Transverse colon (tissue), 4 donors: ENCODE measurements around the gene WIZ.

Experiments used
- EP300 ChIP-seq: sonication (generic); formaldehyde crosslinking; IDR thresholded peaks from one replicate; pipeline ENCODE4 v1.6.1; 2017; ENCODE audit warnings: antibody characterized with exemption, low read depth
- POLR2AphosphoS5 ChIP-seq, 3 donors: sonication (generic); formaldehyde crosslinking; IDR thresholded peaks; one replicate each; pipeline ENCODE4 v1.6.1; 2016; ENCODE audit warnings: antibody characterized with exemption in 3 of 3
- TF ChIP-seq, protein P1 (sequence below), 5 experiments: fragments of 200-600 bp in 3 of 5; fragments of 450-650 bp in 2 of 5; sonication (generic) in 3 of 5; IDR thresholded peaks; 1 replicate in 2 of 5; 2 replicates in 3 of 5; pipeline ENCODE4 v1.5.1; 2016 to 2017; ENCODE audit warnings: antibody characterized with exemption in 5 of 5, inconsistent platforms in 3 of 5, mild to moderate bottlenecking in 2 of 5, moderate library complexity in 1 of 5

DNA sequence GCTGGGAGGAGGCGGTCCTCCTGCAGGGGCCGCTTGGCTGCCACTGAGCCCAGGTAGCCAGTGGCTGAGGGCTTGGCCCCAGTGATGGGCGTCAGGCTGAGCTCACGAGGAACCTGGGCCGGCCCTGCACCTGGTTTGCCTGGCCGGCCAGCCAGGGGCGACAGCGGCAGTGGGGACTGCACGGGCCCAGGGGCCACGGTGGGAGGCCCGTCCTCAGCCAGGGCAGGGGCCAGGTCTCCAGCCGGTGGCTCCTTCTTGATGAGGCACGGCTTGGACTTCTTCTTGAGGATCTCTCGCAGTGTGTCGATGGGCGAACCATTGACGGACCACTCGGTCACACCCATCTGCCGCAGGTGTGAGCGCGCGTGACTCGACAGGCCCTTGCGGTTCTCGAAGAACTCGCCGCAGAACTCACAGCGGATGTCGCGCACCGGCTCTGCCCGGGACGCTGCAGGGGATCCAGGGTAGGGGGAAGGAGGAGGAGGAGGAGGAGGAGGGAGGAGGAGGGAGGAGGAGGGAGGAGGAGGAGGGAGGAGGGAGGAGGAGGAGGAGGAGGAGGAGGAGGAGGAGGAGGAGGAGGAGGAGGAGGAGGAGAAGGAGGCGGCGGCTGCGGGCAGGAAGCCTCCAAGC, 24.3 kb downstream of the WIZ start:
- TF ChIP-seq POLR2AphosphoS5 (IDR thresholded peaks at IDR 0.05), result no peak
- TF ChIP-seq, protein P1, sequence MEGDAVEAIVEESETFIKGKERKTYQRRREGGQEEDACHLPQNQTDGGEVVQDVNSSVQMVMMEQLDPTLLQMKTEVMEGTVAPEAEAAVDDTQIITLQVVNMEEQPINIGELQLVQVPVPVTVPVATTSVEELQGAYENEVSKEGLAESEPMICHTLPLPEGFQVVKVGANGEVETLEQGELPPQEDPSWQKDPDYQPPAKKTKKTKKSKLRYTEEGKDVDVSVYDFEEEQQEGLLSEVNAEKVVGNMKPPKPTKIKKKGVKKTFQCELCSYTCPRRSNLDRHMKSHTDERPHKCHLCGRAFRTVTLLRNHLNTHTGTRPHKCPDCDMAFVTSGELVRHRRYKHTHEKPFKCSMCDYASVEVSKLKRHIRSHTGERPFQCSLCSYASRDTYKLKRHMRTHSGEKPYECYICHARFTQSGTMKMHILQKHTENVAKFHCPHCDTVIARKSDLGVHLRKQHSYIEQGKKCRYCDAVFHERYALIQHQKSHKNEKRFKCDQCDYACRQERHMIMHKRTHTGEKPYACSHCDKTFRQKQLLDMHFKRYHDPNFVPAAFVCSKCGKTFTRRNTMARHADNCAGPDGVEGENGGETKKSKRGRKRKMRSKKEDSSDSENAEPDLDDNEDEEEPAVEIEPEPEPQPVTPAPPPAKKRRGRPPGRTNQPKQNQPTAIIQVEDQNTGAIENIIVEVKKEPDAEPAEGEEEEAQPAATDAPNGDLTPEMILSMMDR (IDR thresholded peaks at IDR 0.05), result no peak
- TF ChIP-seq EP300, result no peak
